Thyroid gland (tissue), 4 donors: ENCODE results near the gene TRABD2B. TPM values are rescaled to one million over a fixed set of nuclear protein-coding genes. Genes with fewer than 3 reads are reported as not detected.
"Not testable (repeated sequence)": the region's sequence is repeated elsewhere in the genome, so short reads cannot be mapped to it uniquely, and the experiment has no call there.

ENCODE experiments used
- DNase-seq, 2 donors: peaks; one replicate each; pipeline ENCODE4 v3.0.0-alpha.2; 2019
- H3K27ac ChIP-seq, 3 donors: fragments of 200-600 bp; sonication (generic); 1 replicate in 2 of 3; 2 replicates in 1 of 3; pipeline ENCODE4 v1.5.1; 2016 to 2019; ENCODE audit warnings: mild to moderate bottlenecking in 1 of 3, moderate library complexity in 1 of 3
- H3K27me3 ChIP-seq: fragments of 200-600 bp; sonication (generic); one replicate; pipeline ENCODE4 v1.5.1; 2019
- H3K36me3 ChIP-seq, 2 donors: fragments of 200-600 bp; sonication (generic); one replicate each; pipeline ENCODE4 v1.5.1; 2016 to 2019
- H3K4me1 ChIP-seq, 2 donors: fragments of 200-600 bp; sonication (generic); one replicate each; pipeline ENCODE4 v1.5.1; 2017 to 2019
- H3K4me3 ChIP-seq, 3 donors: fragments of 200-600 bp; sonication (generic); replicated peaks in 1 of 3; 1 replicate in 2 of 3; 2 replicates in 1 of 3; pipeline ENCODE4 v1.5.1; 2016; ENCODE audit warnings: mild to moderate bottlenecking in 1 of 3
- H3K9me3 ChIP-seq: fragments of 200-600 bp; sonication (generic); one replicate; pipeline ENCODE4 v1.5.1; 2017
- POLR2A ChIP-seq, 2 donors: fragments of 450-650 bp; IDR thresholded peaks; one replicate each; pipeline ENCODE4 v1.6.1; 2017; ENCODE audit warnings: antibody characterized with exemption in 2 of 2, mild to moderate bottlenecking in 2 of 2, moderate library complexity in 1 of 2
- WGBS, 2 donors: methylation state at CpG; one replicate each; pipeline ENCODE4 v1.1.5; 2017; 5-methylcytosine and 5-hydroxymethylcytosine counted together
- intact Hi-C: fragments of 100-400 bp; cut with DNase I; formaldehyde crosslinking; loops from one replicate; pipeline ENCODE4 v1.15.1; 2023
- total RNA-seq, 4 donors: library from RNA; depleted of rRNA; stranded (reverse); fragments of >200 nt; gene quantifications; one replicate each; pipeline ENCODE4 v1.2.3, GENCODE V29; 2016
- TF ChIP-seq, protein P1 (sequence below), 6 experiments: fragments of 200-600 bp in 3 of 6; fragments of 450-650 bp in 3 of 6; sonication (generic) in 3 of 6; IDR thresholded peaks; one replicate each; pipeline ENCODE4 v1.5.1; 2016 to 2019; ENCODE audit warnings: antibody characterized with exemption in 6 of 6, mild to moderate bottlenecking in 2 of 6, inconsistent platforms in 1 of 6, moderate library complexity in 1 of 6

The TRABD2B gene
- total RNA-seq, 4 donors from 2014 or later: 0.34 to 1.1 (median 0.63) TPM

- no peak overlapping the region for H3K4me3 ChIP-seq
- no peaks in the 10 kb centered on the region for H3K36me3 ChIP-seq
- no peaks in the 10 kb centered on the region for H3K27me3 ChIP-seq
- intact Hi-C loops: no loop called here
- DNase-seq: no peak
- no peak for TF ChIP-seq POLR2A (IDR thresholded peaks at IDR 0.05)
- TF ChIP-seq, protein P1, sequence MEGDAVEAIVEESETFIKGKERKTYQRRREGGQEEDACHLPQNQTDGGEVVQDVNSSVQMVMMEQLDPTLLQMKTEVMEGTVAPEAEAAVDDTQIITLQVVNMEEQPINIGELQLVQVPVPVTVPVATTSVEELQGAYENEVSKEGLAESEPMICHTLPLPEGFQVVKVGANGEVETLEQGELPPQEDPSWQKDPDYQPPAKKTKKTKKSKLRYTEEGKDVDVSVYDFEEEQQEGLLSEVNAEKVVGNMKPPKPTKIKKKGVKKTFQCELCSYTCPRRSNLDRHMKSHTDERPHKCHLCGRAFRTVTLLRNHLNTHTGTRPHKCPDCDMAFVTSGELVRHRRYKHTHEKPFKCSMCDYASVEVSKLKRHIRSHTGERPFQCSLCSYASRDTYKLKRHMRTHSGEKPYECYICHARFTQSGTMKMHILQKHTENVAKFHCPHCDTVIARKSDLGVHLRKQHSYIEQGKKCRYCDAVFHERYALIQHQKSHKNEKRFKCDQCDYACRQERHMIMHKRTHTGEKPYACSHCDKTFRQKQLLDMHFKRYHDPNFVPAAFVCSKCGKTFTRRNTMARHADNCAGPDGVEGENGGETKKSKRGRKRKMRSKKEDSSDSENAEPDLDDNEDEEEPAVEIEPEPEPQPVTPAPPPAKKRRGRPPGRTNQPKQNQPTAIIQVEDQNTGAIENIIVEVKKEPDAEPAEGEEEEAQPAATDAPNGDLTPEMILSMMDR (IDR thresholded peaks at IDR 0.05): no peak
- no peak overlapping the region for H3K27ac ChIP-seq
- 62 to 67% methylated on average over 5 of the region's 5 CpGs for WGBS, 2 donors
- no peaks in the 10 kb centered on the region for H3K9me3 ChIP-seq
- no peaks in the 10 kb centered on the region for H3K4me1 ChIP-seq
Measured at GRCh38 chr1:47964636-47965035, 32.5 kb downstream of the TRABD2B start.

GRCh38 chr1:47963568-47964358 lies 33.4 kb downstream of the TRABD2B start:
- no peak overlapping the region for H3K4me3 ChIP-seq
- no peak overlapping the region for H3K27ac ChIP-seq
- intact Hi-C loops: no loop called here
- H3K27me3 ChIP-seq: no peaks in the 10 kb centered on the region
- H3K9me3 ChIP-seq: no peaks in the 10 kb centered on the region
- H3K4me1 ChIP-seq: no peaks in the 10 kb centered on the region
- TF ChIP-seq POLR2A (IDR thresholded peaks at IDR 0.05): no peak
- TF ChIP-seq, protein P1 (IDR thresholded peaks at IDR 0.05): no peak
- no peak for DNase-seq
- no peaks in the 10 kb centered on the region for H3K36me3 ChIP-seq
- 74 to 81% methylated on average over 13 of the region's 13 CpGs for WGBS, 2 donors

- Histone ChIP-seq H3K9me3 (no peaks in the 10 kb centered on the region), H3K36me3 (no peaks in the 10 kb centered on the region), H3K27ac (no peak overlapping the region), H3K4me3 (no peak overlapping the region), H3K4me1 (no peaks in the 10 kb centered on the region), H3K27me3 (no peaks in the 10 kb centered on the region)
- TF ChIP-seq, protein P1 (IDR thresholded peaks at IDR 0.05): no peak
- no peak for TF ChIP-seq POLR2A (IDR thresholded peaks at IDR 0.05)
- 90 to 91% methylated on average over 5 of the region's 5 CpGs for WGBS, 2 donors
- intact Hi-C loops: no loop called here
- DNase-seq: no peak
Measured at GRCh38 chr1:47962750-47963492, 34.3 kb downstream of the TRABD2B start.

DNA sequence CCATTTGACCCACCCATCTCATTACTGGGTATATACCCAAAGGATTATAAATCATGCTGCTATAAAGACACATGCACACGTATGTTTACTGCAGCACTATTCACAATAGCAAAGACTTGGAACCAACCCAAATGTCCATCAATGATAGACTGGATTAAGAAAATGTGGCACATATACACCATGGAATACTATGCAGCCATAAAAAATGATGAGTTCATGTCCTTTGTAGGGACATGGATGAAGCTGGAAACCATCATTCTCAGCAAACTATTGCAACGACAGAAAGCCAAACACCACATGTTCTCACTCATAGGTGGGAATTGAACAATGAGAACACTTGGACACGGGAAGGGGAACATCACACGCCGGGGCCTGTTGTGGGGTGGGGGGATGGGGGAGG lies 35.4 kb downstream of the TRABD2B start:
- H3K4me1 ChIP-seq, H3K9me3 ChIP-seq, intact Hi-C loops, H3K36me3 ChIP-seq, H3K4me3 ChIP-seq, DNase-seq, H3K27me3 ChIP-seq, H3K27ac ChIP-seq: not testable (repeated sequence)
- 95 to 96% methylated on average over 5 of the region's 5 CpGs for WGBS, 2 donors

DNA sequence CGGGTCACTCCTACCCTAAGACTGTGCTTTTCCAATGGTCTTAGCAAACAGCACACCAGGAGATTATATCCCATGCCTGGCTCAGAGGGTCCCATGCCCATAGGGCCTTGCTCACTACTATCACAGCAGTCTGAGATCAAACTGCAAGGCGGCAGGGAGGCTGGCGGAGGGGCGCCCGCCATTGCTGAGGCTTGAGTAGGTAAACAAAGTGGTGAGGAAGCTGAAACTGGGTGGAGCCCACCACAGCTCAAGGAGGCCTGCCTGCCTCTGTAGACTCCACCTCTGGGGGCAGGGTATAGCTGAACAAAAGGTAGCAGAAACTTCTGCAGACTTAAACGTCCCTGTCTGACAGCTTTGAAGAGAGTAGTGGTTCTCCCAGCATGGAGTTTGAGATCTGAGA lies 40.7 kb downstream of the TRABD2B start:
- 87 to 96% methylated on average over 6 of the region's 6 CpGs for WGBS, 2 donors
- H3K9me3 ChIP-seq, intact Hi-C loops, H3K27me3 ChIP-seq, H3K4me3 ChIP-seq, H3K4me1 ChIP-seq, H3K27ac ChIP-seq, DNase-seq, H3K36me3 ChIP-seq: not testable (repeated sequence)

GRCh38 chr1:47953661-47954060 lies 43.5 kb downstream of the TRABD2B start:
- no peaks in the 10 kb centered on the region for H3K4me1 ChIP-seq

More at GRCh38 chr1:47953661-47954060, 43.5 kb downstream of the TRABD2B start:
- H3K4me3 ChIP-seq: no peak overlapping the region
- no peaks in the 10 kb centered on the region for H3K36me3 ChIP-seq
- TF ChIP-seq, protein P1 (IDR thresholded peaks at IDR 0.05): no peak
- TF ChIP-seq POLR2A (IDR thresholded peaks at IDR 0.05): no peak
- no peaks in the 10 kb centered on the region for H3K27me3 ChIP-seq
- intact Hi-C loops: no loop called here
- no peak overlapping the region for H3K27ac ChIP-seq
- H3K9me3 ChIP-seq: no peaks in the 10 kb centered on the region
- 95 to 96% methylated on average over 3 of the region's 3 CpGs for WGBS, 2 donors
- DNase-seq: no peak
